SK-N-SH treated with all-trans-retinoic acid at 6 μM for 48 hours (cell line): ENCODE measurements around the gene DIP2B.

ENCODE experiments used
- TOX ChIP-seq: fragments of 250-450 bp; sonication (Bioruptor Pico); IDR thresholded peaks from 2 replicates; pipeline ENCODE4 v1.8.0; 2021; ENCODE audit warnings: mild to moderate bottlenecking, moderate library complexity, borderline replicate concordance
- ZC3H10 ChIP-seq: fragments of 250-450 bp; sonication (Bioruptor Pico); IDR thresholded peaks from 2 replicates; pipeline ENCODE4 v1.5.1; 2021; ENCODE audit warnings: mild to moderate bottlenecking, moderate library complexity
- ZFP3 ChIP-seq: fragments of 250-450 bp; sonication (Bioruptor Pico); IDR thresholded peaks from 2 replicates; pipeline ENCODE4 v1.5.0; 2020; ENCODE audit warnings: mild to moderate bottlenecking, moderate library complexity
- ZFP30 ChIP-seq: fragments of 450-650 bp; formaldehyde crosslinking; IDR thresholded peaks from 2 replicates; pipeline ENCODE4 v1.5.0; 2022; ENCODE audit warnings: mild to moderate bottlenecking, moderate library complexity
- TF ChIP-seq, protein P1 (sequence below): fragments of 250-450 bp; sonication (Bioruptor Pico); IDR thresholded peaks from 2 replicates; pipeline ENCODE4 v1.5.0; 2020; ENCODE audit warnings: mild to moderate bottlenecking, moderate library complexity
- TF ChIP-seq, protein P2 (sequence below): fragments of 250-450 bp; sonication (Bioruptor Pico); IDR thresholded peaks from 2 replicates; pipeline ENCODE4 v1.8.0; 2021; ENCODE audit warnings: low read depth, mild to moderate bottlenecking, moderate library complexity, borderline replicate concordance

GRCh38 chr12:50527359-50527726 lies 22.6 kb downstream of the DIP2B start:
- TF ChIP-seq ZFP30 (CRISPR knock-in tag) (no peak), ZFP3 (CRISPR knock-in tag) (no peak), TOX (CRISPR knock-in tag) (no peak), ZC3H10 (no peak)
- TF ChIP-seq, protein P1, sequence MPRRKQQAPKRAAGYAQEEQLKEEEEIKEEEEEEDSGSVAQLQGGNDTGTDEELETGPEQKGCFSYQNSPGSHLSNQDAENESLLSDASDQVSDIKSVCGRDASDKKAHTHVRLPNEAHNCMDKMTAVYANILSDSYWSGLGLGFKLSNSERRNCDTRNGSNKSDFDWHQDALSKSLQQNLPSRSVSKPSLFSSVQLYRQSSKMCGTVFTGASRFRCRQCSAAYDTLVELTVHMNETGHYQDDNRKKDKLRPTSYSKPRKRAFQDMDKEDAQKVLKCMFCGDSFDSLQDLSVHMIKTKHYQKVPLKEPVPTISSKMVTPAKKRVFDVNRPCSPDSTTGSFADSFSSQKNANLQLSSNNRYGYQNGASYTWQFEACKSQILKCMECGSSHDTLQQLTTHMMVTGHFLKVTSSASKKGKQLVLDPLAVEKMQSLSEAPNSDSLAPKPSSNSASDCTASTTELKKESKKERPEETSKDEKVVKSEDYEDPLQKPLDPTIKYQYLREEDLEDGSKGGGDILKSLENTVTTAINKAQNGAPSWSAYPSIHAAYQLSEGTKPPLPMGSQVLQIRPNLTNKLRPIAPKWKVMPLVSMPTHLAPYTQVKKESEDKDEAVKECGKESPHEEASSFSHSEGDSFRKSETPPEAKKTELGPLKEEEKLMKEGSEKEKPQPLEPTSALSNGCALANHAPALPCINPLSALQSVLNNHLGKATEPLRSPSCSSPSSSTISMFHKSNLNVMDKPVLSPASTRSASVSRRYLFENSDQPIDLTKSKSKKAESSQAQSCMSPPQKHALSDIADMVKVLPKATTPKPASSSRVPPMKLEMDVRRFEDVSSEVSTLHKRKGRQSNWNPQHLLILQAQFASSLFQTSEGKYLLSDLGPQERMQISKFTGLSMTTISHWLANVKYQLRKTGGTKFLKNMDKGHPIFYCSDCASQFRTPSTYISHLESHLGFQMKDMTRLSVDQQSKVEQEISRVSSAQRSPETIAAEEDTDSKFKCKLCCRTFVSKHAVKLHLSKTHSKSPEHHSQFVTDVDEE (CRISPR knock-in tag) = no peak
- TF ChIP-seq, protein P2, sequence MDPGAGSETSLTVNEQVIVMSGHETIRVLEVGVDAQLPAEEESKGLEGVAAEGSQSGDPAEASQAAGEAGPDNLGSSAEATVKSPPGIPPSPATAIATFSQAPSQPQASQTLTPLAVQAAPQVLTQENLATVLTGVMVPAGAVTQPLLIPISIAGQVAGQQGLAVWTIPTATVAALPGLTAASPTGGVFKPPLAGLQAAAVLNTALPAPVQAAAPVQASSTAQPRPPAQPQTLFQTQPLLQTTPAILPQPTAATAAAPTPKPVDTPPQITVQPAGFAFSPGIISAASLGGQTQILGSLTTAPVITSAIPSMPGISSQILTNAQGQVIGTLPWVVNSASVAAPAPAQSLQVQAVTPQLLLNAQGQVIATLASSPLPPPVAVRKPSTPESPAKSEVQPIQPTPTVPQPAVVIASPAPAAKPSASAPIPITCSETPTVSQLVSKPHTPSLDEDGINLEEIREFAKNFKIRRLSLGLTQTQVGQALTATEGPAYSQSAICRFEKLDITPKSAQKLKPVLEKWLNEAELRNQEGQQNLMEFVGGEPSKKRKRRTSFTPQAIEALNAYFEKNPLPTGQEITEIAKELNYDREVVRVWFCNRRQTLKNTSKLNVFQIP (CRISPR knock-in tag) = no peak
